RPMI8226 (cell line): ENCODE data around the gene AEN.

ENCODE experiments used
- DNase-seq: peaks from one replicate; pipeline ENCODE4 v3.0.0-alpha.2; 2015

AEN gene, protein sequence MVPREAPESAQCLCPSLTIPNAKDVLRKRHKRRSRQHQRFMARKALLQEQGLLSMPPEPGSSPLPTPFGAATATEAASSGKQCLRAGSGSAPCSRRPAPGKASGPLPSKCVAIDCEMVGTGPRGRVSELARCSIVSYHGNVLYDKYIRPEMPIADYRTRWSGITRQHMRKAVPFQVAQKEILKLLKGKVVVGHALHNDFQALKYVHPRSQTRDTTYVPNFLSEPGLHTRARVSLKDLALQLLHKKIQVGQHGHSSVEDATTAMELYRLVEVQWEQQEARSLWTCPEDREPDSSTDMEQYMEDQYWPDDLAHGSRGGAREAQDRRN

DNA sequence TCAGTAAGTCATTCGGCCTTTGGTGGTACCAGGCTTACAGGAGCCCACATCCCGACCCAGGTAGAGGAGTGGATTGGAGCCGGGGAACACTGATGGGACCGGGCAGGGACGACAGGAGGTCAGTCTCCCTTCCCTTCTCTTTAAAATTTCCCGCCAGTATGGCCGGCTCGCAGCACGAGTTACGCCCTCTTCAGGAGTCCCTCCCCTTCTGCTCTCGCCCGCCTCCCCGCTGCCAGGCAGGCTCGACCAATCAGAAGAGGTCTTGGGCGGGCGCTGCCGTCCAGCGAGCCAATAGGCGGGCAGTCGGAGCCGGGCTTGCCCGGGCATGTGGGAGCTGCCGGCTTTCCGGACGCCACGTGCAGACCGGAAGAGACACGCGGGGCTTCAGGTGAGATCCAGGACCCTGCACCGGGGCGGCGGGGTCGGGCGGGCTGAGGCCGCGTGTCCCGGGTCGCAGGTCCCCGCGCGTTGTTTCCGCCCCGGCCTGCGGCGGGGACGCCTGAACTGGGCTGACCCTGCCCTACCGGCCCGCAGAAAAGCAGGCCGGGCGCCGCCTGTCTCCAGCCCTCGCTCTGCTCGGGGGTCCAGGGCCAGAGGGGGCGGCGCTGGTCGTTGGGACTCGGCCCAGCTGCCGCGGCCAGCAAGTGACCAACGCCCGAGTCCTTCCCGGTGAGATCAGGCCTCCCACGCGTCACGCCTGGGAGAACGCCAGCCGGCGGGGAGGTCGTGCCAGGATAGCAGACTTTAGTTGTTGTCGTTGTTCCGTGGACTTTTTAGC lies at the start of gene AEN:
TSS of gene AEN (plus strand) at position 346 of the 778 bp plus-strand sequence. CDS start 4,870 bp downstream, outside the sequence.
- DNase-seq: peak; percentile 98

DNA sequence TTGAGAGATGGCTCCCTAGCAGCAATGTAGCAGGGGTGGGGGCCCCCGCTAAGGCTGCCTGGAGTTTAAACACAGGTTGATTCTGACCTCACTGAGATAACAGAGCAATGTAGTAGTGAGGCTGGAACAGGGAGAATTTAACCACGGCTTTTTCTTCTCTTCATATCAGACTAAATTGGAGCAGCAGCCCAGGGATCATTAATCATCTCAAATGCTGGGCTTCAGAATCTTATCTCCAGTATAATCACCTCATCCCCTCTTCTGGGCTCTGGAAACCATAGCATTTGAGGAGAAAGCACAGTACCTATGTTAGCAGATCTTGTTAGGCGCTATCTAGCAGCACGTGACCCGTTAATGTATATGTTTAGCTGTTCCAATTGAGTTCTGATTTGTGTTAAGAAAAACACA lies 49.3 kb upstream of the AEN start:
- no peak for DNase-seq

DNA sequence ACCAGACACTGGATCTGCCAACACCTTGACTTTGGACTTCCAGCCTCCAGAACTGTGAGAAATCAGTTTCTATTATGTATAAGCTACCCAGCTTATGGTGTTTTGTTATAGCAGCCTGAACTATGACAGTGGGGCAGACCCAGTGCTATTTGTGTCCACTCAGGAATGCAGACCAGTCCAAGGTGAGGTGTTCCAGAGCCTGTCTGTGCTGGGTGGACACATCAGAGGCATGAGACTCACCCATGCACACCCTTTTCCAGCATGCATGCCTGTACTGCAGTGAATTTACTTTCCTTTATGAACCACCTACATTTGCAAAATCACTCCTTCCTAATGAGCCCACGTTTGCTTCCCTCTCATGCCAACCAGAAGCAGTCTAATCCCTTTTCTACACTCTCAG lies 47.1 kb upstream of the AEN start:
- DNase-seq: no peak

DNA sequence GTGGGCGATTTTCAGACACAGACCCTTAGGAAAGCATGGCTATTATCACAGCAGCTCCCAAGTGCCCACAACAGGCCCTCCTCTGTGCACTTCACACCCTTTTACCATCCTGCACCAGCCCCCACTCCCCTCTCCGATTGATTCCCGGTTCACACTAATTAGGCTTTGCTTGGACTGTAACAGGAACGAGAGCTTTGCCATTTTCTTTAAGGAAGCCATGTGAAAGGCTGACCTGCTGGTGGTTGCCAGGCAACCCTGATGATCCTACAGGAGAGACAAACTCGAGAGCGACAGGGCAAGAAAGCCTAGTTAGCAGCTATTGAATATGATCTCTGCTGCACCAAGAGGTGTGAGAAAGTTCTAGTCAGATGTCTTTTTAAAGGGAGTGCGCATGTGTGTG lies 46.5 kb upstream of the AEN start:
- DNase-seq: no peak

DNA sequence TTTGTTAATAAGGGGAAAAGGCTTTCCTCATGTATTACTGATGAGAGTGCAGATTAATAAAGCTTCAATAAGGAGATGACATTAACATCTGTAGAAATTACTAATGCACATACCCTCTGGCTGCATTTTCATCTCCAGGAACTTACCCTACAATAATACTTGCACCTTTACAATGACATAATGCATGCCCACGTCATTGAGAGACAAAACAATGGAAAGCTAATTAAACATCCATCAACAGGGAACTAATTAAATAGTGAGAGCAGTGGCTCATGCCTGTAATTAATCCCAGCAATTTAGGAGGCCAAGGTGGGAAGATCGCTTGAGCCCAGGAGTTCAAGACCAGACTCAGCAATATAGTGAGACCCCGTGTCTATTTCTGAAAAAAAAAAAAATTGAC lies 41.8 kb upstream of the AEN start:
- no peak for DNase-seq

DNA sequence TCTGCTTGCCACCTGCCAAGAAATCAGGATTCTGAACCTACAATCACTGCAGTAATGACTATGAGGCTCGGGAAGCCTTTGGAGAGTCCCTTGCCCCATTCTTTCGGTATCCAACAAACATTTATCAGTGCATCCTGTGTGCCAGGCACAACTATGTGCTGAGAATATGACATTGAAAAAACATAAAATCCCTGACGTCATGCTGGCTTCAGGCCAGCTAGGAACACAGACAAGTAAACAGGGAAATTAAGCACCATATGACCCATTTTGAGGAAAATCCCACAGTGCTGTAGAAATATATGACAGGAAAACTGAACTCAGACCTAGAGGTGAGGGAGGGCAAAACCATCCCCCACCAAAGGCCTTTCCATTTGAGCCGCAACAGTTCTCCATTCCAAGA lies 40.6 kb upstream of the AEN start:
- DNase-seq: no peak

DNA sequence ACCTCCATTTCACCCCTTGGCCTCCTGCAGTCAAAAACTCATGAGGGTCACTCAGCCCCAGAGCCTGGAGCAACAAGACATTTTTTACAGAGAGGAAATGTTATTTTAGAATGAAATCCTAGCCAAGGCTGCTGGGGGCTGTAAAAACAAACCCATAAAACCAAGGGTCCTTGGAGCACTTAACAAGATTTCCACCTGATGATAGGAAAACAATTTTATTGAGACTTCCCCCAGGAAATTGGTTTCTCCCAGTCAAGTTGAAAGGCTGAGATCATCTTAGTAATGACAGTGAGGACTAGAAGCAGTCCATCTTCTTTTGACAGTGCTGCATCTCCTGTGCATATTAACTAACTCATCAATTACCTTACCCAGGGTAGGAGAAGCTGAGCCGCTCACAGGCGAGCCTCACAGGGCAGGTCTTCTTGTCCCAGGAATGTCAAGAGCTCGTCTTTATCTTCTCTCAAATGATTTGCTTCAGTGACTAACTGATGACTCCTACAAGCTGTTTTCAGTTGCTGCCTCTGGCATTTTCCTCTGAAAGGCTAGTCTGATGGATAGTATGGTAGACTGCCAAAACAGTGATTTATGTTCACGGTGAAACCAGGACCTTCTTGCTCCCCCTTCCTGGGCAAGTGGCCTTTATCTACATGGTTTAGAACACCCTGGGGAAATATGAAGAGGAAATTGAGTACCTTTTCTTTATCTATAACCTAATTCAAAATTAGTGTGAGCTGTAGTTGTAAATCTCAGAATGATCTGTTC lies 34.6 kb upstream of the AEN start:
- no peak for DNase-seq

DNA sequence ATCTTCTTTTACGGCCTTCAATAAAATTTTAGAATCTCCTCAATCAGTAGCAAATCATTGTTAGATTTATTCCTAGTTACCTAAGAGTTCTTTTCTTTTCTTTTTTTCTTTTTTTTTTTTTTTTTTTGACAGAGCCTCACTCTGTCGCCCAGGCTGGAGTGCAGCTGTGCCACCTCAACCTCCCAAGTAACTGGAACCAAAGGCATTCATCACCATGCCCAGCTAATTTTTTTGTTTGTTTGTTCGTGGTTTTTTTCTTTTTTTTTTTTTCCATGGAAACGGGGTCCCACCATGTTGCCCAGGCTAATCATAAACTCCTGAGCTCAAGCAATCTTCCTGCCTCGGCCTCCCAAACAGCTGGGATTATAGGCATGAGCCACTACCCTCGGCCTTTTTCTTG lies 30.4 kb upstream of the AEN start:
- no peak for DNase-seq

DNA sequence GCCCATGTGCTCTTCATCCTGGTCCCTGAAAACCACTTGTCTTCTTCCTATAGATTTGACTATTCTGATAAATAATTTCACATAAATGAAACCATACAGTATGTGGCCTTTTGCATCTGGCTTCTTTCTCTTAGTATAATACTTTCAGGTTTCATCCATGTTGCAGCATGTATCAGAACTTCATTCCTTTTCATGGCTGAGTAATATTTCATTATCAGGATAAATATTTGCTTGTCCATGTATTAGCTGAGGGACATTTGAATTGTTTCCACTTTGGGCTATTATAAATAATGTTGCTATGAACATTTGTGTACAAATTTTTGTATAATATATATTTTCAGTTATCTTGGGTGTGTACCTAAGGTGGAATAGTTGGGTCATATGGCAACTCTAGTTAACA lies 29.8 kb upstream of the AEN start:
- no peak for DNase-seq

DNA sequence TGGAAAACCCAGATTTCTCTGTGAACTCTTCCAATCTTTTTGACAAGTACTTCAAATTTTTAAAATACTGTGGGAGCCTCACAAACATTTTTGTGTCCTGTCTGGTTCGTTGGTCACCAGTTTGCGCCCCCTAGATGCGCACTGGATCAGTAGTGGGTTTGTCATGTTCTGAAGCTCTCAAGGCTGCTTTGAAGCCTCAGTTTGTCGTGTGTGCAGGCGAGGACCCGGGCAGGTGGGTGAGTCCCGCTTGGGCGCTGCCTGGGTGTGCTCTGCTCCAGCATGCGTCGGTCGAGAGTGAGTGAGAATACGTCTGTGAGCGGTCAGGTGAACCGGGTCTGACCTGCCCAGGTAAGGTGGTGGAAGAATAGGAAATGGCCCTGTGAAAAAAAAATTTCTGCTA lies 17.3 kb upstream of the AEN start:
- no peak for DNase-seq

DNA sequence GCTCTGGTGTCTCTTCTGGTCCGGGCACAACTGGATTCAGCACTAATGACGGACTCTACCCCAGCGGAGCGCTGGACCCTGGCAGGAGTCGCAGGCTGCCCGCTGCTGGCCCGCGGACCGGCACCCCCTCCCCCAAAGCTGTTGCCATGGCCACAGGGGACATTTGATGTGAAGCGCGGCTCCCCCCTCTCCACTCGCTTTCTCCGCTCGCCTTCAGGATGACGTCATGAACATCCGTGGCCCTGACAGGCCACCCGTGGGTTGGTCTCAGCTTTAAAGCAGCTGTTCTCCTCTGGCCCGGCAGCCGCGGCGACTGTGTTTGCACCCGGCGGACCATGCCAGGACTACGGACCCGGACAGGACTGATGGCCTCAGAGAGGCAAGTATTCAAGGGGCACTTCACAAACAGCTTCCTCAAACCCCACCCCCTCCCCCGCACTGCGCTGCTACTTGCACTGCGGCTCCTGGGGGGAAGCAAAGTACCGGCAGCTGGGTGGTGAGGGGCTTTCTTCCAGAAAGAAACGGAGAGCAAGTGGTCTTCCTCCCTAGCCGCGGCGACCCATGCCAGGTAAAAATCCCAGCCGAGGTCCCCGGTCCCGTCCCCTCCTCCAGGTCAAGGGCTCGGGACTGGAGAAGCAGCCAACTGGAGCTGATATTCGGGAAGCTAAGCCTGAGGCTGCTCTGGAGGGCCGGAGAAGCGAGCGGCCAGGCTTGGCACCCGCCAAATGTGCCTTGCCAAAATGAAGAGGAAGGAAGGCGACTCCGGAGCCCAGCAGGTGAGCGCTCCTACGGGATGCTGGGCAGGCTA lies 16.6 kb upstream of the AEN start:
- no peak for DNase-seq

DNA sequence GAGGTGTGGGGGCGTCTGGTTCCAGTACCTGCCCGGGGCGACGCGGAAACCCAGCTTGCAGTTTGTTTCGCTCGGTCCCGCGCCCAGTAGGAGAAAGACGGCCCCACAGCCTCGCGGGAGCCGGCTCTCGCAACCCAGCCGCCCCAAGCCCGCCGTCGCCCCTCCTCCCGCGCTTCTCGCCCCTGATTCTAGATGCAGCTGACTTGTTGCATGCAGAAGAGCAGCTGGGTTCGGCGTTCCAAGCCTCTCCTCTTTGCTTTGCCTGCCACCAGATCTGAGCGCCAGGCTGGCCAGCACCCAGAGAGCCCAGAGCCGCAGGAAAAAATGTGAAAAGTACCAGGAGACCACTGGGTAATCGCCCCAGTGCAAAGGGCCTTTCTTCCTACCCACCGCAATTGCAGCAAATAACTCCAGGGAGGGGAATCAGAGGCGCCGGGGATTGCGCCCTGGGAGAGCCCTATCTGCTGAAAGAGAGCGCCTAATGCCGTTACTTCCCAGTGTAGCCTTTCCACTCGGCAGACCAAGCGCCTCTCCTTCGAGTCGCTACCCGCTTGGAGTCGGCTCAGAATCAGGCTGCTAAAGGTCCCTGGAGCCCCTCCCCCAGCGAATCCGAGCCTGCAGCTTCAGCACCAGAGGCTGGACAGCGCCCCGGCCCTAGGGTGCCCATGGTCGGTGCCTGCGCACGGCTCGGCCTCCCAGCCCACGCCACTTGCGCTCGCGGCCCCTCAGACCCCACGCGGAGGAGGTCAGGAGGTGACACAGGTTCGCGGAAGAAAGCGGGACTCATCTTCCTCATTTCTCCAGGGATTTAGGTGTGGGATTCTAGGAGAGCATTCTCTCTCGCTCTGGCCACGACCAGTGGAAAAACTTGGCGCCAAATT lies 15.7 kb upstream of the AEN start:
- peak; percentile 57 for DNase-seq

DNA sequence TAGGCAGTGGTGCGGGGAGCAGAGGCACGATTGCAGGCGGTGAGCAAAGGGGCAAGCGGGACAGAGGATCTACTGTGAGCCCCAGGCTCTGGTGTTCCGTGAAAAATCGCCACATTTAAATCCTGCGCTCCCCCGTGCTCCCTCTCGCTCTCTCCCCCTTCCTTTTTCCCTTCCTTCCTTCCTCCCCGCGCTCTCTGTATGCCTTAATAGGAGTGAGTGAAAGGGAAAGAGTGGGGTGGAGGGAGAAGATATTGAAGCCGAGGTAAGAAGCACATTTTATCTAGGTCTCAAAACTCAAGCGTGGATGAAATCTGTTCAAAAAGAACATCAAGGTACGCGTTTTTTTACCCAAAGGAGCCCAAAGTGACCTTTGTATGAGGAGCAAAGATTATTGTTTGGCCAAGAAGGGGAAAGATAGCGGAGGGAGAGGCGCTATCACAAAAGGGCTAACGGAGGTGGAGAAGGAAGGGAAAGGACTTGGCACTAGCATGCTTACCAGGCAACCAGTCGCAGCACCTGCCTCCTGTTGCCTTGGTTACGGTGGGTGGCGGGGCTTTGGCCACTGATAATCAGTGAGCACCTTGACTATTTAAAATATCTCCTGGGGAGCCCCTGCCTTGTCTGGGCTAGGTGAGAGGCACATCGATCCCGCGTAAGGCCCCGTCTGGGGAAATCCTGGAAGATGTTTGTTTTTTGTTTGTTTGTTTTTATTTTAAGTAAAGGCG lies 14.9 kb upstream of the AEN start:
- no peak for DNase-seq

DNA sequence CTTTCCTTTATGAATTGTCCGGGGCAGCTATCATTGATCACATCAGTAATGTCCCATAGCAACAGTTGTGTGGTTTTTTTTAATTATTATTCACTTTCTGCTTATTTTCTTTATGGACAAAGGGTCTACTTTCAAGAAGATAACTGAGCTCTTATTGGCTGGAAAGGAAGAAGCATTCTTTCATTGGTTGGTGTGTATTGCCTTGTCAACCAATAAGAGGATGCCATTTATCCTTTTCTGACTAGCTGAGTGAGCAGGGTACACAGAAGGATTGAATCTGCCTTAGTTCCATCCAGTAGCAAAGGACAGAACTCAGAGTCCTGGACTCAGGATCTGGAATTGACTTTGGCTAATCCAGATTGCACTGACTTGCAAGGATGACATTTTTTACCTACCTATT lies 13.2 kb upstream of the AEN start:
- no peak for DNase-seq

DNA sequence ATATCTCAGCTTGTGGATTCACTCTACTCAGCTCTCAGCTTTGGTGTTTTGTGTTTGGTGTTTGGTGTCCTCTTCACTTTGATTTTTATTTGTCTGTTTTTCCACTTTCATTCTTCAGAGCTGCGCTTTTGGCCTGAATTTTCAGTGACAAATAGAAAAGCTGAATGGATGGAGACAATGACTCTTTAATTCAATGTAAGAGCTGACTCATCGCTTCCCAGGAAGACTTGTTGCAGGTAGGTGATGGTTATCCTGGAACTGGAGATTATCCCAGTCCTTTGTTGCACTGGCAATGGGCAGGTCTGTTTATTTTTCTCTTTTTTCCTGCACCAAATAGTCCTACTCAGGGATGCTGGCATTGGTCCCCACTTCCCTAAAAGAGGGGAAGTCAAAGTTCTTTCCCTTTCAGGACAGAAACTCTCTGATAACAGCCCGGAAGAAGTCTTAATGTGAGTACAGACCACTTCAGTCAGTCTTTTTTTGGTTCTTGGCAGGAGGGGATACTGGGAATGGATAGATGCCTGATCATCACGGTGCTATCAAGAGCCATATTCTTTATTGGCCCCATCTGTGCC lies 12.4 kb upstream of the AEN start:
- no peak for DNase-seq

DNA sequence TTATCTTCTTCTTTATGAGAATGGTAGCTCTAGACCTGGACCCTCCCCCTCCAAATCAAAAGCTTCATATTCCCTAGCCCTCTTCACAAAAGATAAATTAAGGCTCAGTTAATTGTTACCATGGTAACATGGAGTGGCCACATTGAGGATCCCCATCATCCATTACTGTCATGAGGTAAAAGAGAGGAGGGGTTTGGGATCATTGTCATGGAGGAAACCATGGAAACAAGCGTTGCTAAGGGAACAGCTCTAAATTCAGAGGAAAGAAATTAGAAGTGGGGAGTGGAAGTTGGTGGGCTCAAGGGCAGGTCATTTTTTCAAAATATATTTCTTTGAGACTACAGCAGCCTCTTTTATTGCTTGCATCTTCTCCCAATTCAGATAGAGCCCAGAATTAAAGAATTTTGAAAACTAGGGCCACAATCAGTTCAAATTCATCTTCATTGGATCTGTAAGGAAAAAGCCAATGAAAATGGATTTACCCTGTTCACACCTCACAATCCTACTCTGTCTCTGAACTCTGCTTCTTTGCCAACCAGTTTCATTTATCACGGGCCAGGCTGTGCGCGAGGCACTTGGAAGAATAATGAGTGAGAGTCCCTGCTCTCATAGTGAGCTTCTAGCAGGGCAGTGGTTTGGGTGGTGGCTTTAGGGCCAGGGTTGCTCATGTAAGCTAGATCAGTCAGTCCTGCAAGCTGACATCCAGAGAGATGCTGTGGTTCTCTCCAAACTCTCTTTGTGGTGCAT lies 11.6 kb upstream of the AEN start:
- DNase-seq: no peak

DNA sequence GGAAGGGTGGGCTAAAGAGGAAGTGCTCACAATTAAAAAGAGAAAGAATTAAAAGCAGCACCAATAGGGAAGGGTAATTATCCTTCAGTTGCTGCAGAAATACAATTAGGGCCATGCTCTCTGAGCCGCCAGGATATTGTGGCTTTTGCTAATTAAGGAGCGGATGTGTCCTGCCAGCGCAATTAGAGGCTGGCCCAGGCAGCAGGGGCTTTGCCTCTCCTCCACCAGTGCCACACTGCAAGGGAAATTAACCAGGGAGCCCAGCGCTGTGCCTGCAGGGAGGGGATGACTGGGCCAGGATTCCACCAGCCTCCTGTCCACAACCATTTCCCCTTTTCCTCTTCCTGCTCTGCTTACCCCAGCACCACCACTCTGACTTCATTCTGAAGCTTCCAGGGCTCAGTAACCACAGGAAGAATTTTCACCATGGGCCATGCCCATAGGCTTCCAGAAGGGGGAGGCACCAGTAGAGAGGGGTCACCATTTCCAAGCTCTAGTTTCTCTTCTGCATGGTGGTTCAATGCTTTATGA lies 10.4 kb upstream of the AEN start:
- no peak for DNase-seq

DNA sequence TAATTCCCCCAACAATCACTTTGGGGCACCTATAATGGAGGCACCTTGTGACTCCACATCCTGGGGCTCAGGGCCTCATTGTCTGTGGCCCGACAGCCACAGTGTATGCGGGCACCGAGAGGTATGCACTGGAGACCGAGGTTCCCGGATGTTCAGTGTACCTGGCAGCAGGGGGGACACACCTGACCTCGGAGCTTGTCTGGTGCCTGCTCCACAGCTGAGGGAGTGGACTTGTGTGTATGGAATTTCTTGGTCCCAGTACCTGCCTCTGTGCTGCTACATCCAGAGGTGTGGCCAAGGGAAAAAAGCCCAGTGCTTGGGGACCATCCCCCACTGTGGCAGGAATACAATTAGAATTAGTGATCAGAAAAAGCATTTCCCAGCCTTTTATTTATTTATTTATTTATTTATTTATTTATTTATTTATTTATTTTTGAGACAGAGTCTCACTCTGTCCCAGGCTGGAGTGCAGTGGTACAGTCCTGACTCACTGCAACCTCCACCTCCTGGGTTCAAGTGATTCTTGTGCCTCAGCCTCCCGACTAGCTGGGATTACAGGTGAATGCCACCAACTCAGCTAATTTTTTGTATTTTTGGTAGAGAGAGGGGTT lies 8.8 kb upstream of the AEN start:
- DNase-seq: no peak
